Caco-2 (cell line): ENCODE results near the gene CH25H. TPM values are rescaled to one million over a fixed set of nuclear protein-coding genes. Genes with fewer than 3 reads are reported as not detected.

Source experiments
- BruUV-seq: library from RNA; stranded (reverse); fragments of 400-500 nt; replicated peaks from 2 replicates; lab custom pipeline; 2021; lab: Mats Ljungman, UMichigan
- CTCF ChIA-PET: fragments of 300-600 bp; sonication (Branson Sonifier 250); formaldehyde crosslinking; loops from one replicate; lab custom pipeline; 2022; ENCODE audit warnings: antibody characterized with exemption; lab: Charles Lee
- POLR2A ChIA-PET: fragments of 300-600 bp; sonication (Branson Sonifier 250); formaldehyde crosslinking; loops from one replicate; lab custom pipeline; 2022; ENCODE audit warnings: antibody characterized with exemption; lab: Charles Lee
- DNase-seq, 2 experiments: peaks; one replicate each; pipeline versions ENCODE4 v3.0.0 to v3.0.0-alpha.2; 2020 to 2022
- H3K27me3 ChIP-seq: replicated peaks from 2 replicates; pipeline ENCODE4 v1.6.0; 2011; ENCODE audit warnings: low read length; ENCODE audit not compliant: control insufficient read depth, insufficient read depth
- H3K36me3 ChIP-seq: 2 replicates; pipeline ENCODE4 v1.5.1; 2011; ENCODE audit warnings: low read length; ENCODE audit not compliant: control insufficient read depth, insufficient read depth
- H3K4me1 ChIP-seq: fragments of 250-450 bp; sonication (Bioruptor Pico); 2 replicates; pipeline ENCODE4 v1.5.1; 2020; ENCODE audit warnings: mild to moderate bottlenecking
- H3K4me3 ChIP-seq: 2 replicates; pipeline ENCODE4 v1.5.1; 2011; ENCODE audit warnings: low read depth, mild to moderate bottlenecking, control low read depth, low read length
- H3K9me3 ChIP-seq: fragments of 250-450 bp; sonication (Bioruptor Pico); 2 replicates; pipeline ENCODE4 v1.5.1; 2020; ENCODE audit warnings: mild to moderate bottlenecking, moderate library complexity
- H3K27ac Mint-ChIP-seq: one replicate; pipeline ENCODE4 v1.8.0; 2022; ENCODE audit warnings: mixed read lengths; ENCODE audit not compliant: unreplicated experiment
- H3K27me3 Mint-ChIP-seq: one replicate; pipeline ENCODE4 v1.8.0; 2022; ENCODE audit warnings: mixed read lengths; ENCODE audit not compliant: insufficient read depth, unreplicated experiment
- H3K36me3 Mint-ChIP-seq: one replicate; pipeline ENCODE4 v1.8.0; 2022; ENCODE audit warnings: mild to moderate bottlenecking, mixed read lengths; ENCODE audit not compliant: insufficient read depth, unreplicated experiment
- H3K4me1 Mint-ChIP-seq: one replicate; pipeline ENCODE4 v1.8.0; 2022; ENCODE audit warnings: low read depth, mixed read lengths; ENCODE audit not compliant: unreplicated experiment
- H3K4me3 Mint-ChIP-seq: one replicate; pipeline ENCODE4 v1.8.0; 2022; ENCODE audit warnings: mild to moderate bottlenecking, moderate library complexity, mixed read lengths; ENCODE audit not compliant: unreplicated experiment
- H3K9me3 Mint-ChIP-seq: one replicate; pipeline ENCODE4 v1.8.0; 2022; ENCODE audit warnings: mixed read lengths; ENCODE audit not compliant: unreplicated experiment
- intact Hi-C: fragments of 100-400 bp; cut with micrococcal nuclease; formaldehyde crosslinking; loops from one replicate; pipeline ENCODE4 v1.10.0; 2022; ENCODE audit not compliant: unreplicated experiment
- total RNA-seq: library from RNA; stranded (reverse); gene quantifications from 2 replicates; pipeline ENCODE4 v1.2.3, GENCODE V29; 2022
- TF ChIP-seq, protein P1 (sequence below), 2 experiments: fragments of 200-600 bp in 1 of 2; IDR thresholded peaks; 1 replicate in 1 of 2; 2 replicates in 1 of 2; pipeline versions ENCODE4 v1.5.1 to v1.8.0; 2011 to 2022; ENCODE audit warnings: antibody characterized with exemption in 1 of 2, control low read depth in 1 of 2, inconsistent platforms in 1 of 2, low read depth in 1 of 2, low read length in 1 of 2, mild to moderate bottlenecking in 1 of 2, moderate library complexity in 1 of 2; ENCODE audit not compliant: insufficient read depth in 1 of 2, severe bottlenecking in 1 of 2, unreplicated experiment in 1 of 2

Gene CH25H
- total RNA-seq, 1 experiment from 2014 or later, result not detected

DNA sequence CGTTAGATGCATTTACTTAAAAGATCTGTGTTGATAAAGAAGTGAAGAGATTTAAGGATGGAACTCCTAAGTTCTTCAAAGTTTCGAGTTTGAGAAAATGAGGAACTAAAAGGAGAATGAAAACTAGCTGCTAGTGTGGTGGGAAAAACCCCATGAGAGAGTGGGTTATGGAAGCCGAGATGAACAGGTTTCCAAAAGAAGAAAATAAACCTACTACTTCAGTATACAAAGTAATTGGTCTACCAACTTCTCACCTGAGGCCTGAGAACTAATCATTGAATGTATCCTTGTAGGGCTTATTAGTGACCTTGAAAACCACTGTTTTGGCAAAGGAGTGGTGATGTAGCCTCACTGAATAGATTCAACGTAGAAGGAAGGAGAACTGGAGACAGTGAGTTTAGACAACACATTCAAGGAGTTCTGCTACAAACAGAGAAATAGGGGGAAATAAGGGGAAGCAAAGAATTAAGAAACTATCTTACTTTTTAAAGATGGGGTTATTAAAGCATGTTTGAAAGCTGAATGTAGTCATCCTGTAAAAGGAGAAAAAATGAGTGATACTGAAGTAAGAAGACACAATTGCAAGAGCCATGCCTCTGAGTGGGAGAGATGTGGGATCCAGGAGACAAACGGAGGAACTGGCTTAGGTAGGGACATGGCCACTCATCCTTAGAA lies 50.8 kb downstream of the CH25H start:
- Mint-ChIP-seq H3K27ac (no peak overlapping the region), H3K4me1 (no peaks in the 10 kb centered on the region), H3K36me3 (no peaks in the 10 kb centered on the region), H3K9me3 (no peaks in the 10 kb centered on the region), H3K4me3 (no peak overlapping the region), H3K27me3 (peaks cover 22% of the 10 kb centered on the region)
- Histone ChIP-seq H3K4me3 (no peak overlapping the region), H3K27me3 (no peaks in the 10 kb centered on the region), H3K4me1 (no peaks in the 10 kb centered on the region), H3K36me3 (no peaks in the 10 kb centered on the region), H3K9me3 (no peaks in the 10 kb centered on the region)
- TF ChIP-seq, protein P1, sequence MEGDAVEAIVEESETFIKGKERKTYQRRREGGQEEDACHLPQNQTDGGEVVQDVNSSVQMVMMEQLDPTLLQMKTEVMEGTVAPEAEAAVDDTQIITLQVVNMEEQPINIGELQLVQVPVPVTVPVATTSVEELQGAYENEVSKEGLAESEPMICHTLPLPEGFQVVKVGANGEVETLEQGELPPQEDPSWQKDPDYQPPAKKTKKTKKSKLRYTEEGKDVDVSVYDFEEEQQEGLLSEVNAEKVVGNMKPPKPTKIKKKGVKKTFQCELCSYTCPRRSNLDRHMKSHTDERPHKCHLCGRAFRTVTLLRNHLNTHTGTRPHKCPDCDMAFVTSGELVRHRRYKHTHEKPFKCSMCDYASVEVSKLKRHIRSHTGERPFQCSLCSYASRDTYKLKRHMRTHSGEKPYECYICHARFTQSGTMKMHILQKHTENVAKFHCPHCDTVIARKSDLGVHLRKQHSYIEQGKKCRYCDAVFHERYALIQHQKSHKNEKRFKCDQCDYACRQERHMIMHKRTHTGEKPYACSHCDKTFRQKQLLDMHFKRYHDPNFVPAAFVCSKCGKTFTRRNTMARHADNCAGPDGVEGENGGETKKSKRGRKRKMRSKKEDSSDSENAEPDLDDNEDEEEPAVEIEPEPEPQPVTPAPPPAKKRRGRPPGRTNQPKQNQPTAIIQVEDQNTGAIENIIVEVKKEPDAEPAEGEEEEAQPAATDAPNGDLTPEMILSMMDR (IDR thresholded peaks at IDR 0.05; ENCODE audit: insufficient read depth in 1 of 2, low read depth in 1 of 2, low read length in 1 of 2, severe bottlenecking in 1 of 2, unreplicated experiment in 1 of 2), result no peak
- intact Hi-C loops, result no loop called here
- BruUV-seq, result no TSS peak
- POLR2A ChIA-PET, result no interaction called here
- CTCF ChIA-PET, result no interaction called here
- DNase-seq, result no peak

Other genes starting within 250 kb of the CH25H start
- gene FAS, start 216.5 kb downstream of the CH25H start, total RNA-seq, result not detected in 2 replicates
- gene LIPA, start 44.5 kb upstream of the CH25H start, total RNA-seq, result 18.8 and 20.4 TPM in 2 replicates
- gene IFIT2, start 94.7 kb upstream of the CH25H start, total RNA-seq, result 0.43 and 0.56 TPM in 2 replicates
- 1.5 and 1.8 TPM in 2 replicates for gene IFIT3, start 120.7 kb upstream of the CH25H start, total RNA-seq
- gene IFIT1B, start 170.7 kb upstream of the CH25H start, total RNA-seq, result not detected in 2 replicates
- 4.3 and 5.4 TPM in 2 replicates for gene IFIT1, start 185.3 kb upstream of the CH25H start, total RNA-seq
- 2.3 and 2.4 TPM in 2 replicates for gene IFIT5, start 207.3 kb upstream of the CH25H start, total RNA-seq